GM19023 (cell line): Measurements from ENCODE around the gene DGCR2.

Experiments
- ATAC-seq: cut with Tn5 transposase; IDR thresholded peaks from one replicate; pipeline ENCODE4 v1.9.1; 2021; ENCODE audit warnings: mild to moderate bottlenecking, moderate library complexity; ENCODE audit not compliant: unreplicated experiment

DGCR2 gene

GRCh38 chr22:19147195-19147780, 25.1 kb upstream of the DGCR2 start:
- no peak for ATAC-seq

- no peak for ATAC-seq
These were observed 24.2 kb upstream of the DGCR2 start for GRCh38 chr22:19146215-19146968.

GRCh38 chr22:19143967-19144400, 21.8 kb upstream of the DGCR2 start:
- ATAC-seq = no peak

GRCh38 chr22:19143212-19143611, 21.0 kb upstream of the DGCR2 start:
- ATAC-seq = no peak

GRCh38 chr22:19142394-19142793, 20.2 kb upstream of the DGCR2 start:
- ATAC-seq = no peak

- no peak for ATAC-seq
These were observed 17.8 kb upstream of the DGCR2 start for GRCh38 chr22:19139974-19140373.

GRCh38 chr22:19139001-19139356, 16.8 kb upstream of the DGCR2 start:
- ATAC-seq = no peak

- ATAC-seq = no peak
These were observed 16.2 kb upstream of the DGCR2 start for GRCh38 chr22:19138217-19139000.

GRCh38 chr22:19137384-19138216, 15.4 kb upstream of the DGCR2 start:
- no peak for ATAC-seq

GRCh38 chr22:19136915-19137314, 14.7 kb upstream of the DGCR2 start:
- ATAC-seq = no peak

GRCh38 chr22:19134874-19135273, 12.7 kb upstream of the DGCR2 start:
- no peak for ATAC-seq

GRCh38 chr22:19134176-19134831, 12.1 kb upstream of the DGCR2 start:
- ATAC-seq = no peak

- no peak for ATAC-seq
These were observed 11.3 kb upstream of the DGCR2 start for GRCh38 chr22:19133561-19133960.

- no peak for ATAC-seq
These were observed 10.6 kb upstream of the DGCR2 start for GRCh38 chr22:19132693-19133400.

- ATAC-seq = no peak
These were observed 9.9 kb upstream of the DGCR2 start for GRCh38 chr22:19132153-19132552.

- ATAC-seq = no peak
These were observed 9.4 kb upstream of the DGCR2 start for GRCh38 chr22:19131685-19132015.

GRCh38 chr22:19130959-19131684, 8.9 kb upstream of the DGCR2 start, which contains the start of gene TSSK2:
TSSK2 (plus strand) TSS chr22:19131308; CDS start chr22:19131400, 92 bp downstream.
- ATAC-seq = no peak

- no peak for ATAC-seq
These were observed 7.7 kb upstream of the DGCR2 start for GRCh38 chr22:19129871-19130270.
